K562 (cell line): ENCODE data around the gene PSAT1. TPM values are rescaled to one million over a fixed set of nuclear protein-coding genes. Genes with fewer than 3 reads are reported as not detected.
A peak's percentile ranks its signal among the peaks of the same experiment; 100 is the strongest.

ENCODE experiments used
- CBFA2T2 ChIP-seq: fragments of 450-650 bp; conservative IDR thresholded peaks from 2 replicates; pipeline ENCODE4 v1.6.1; 2017; ENCODE audit warnings: mild to moderate bottlenecking
- CBFB ChIP-seq: sonication (generic); formaldehyde crosslinking; IDR thresholded peaks from 2 replicates; pipeline ENCODE4 v1.4.0; 2020; ENCODE audit warnings: mild to moderate bottlenecking, missing genetic modification reagents
- CHCHD3 ChIP-seq: fragments of 250-450 bp; sonication (Bioruptor Pico); IDR thresholded peaks from 2 replicates; pipeline ENCODE4 v2.1.2; 2022; ENCODE audit warnings: mild to moderate bottlenecking
- ETS2 ChIP-seq: IDR thresholded peaks from 2 replicates; pipeline ENCODE4 v1.6.1; 2016; ENCODE audit warnings: borderline replicate concordance, missing genetic modification characterization, mild to moderate bottlenecking, moderate library complexity, missing compliant biosample characterization; ENCODE audit not compliant: poor library complexity, severe bottlenecking
- ETV1 ChIP-seq: fragments of 450-650 bp; conservative IDR thresholded peaks from 2 replicates; pipeline ENCODE4 v1.6.1; 2016; ENCODE audit warnings: missing genetic modification characterization, control low read depth, low read depth, missing compliant biosample characterization
- GABPA ChIP-seq: fragments of 200-800 bp; sonication (Bioruptor generic); conservative IDR thresholded peaks from 2 replicates; pipeline ENCODE4 v1.6.1; 2016; ENCODE audit warnings: low read depth, missing genetic modification characterization, missing compliant biosample characterization
- GTF2F1 ChIP-seq: IDR thresholded peaks from 2 replicates; pipeline ENCODE4 v1.6.1; 2011; ENCODE audit warnings: low read depth, low read length, improper control_type of control experiment
- HNRNPL ChIP-seq: fragments of 200-400 bp; formaldehyde crosslinking; IDR thresholded peaks from 2 replicates; pipeline ENCODE4 v1.6.1; 2017; ENCODE audit warnings: low read depth, mild to moderate bottlenecking, low read length
- JUNB ChIP-seq: fragments of 450-650 bp; formaldehyde crosslinking; conservative IDR thresholded peaks from 2 replicates; pipeline ENCODE4 v1.4.0; 2020; ENCODE audit warnings: mild to moderate bottlenecking
- KAT8 ChIP-seq: fragments of 450-650 bp; IDR thresholded peaks from 2 replicates; pipeline ENCODE4 v1.6.1; 2016; ENCODE audit warnings: low read depth, mild to moderate bottlenecking
- KDM1A ChIP-seq, 2 experiments: fragments of 450-650 bp; IDR thresholded peaks; 2 replicates each; pipeline ENCODE4 v1.6.1; 2016; ENCODE audit warnings: mild to moderate bottlenecking in 2 of 2
- KLF10 ChIP-seq: fragments of 250-450 bp; sonication (Bioruptor Pico); IDR thresholded peaks from 2 replicates; pipeline ENCODE4 v1.6.1; 2021; ENCODE audit warnings: matching md5 sums
- KLF16 ChIP-seq: IDR thresholded peaks from 2 replicates; pipeline ENCODE4 v1.6.1; 2016; ENCODE audit warnings: antibody characterized with exemption
- NFIC ChIP-seq: fragments of 450-650 bp; IDR thresholded peaks from 2 replicates; pipeline ENCODE4 v1.6.1; 2017; ENCODE audit warnings: mild to moderate bottlenecking, inconsistent platforms
- POLR2AphosphoS2 ChIP-seq: IDR thresholded peaks from 2 replicates; pipeline ENCODE4 v1.6.1; 2012; ENCODE audit warnings: low read length, improper control_type of control experiment
- SIN3A ChIP-seq, 2 experiments: fragments of 150-350 bp in 1 of 2; IDR thresholded peaks; 2 replicates each; pipeline ENCODE4 v1.6.1; 2011 to 2016; ENCODE audit warnings: borderline replicate concordance in 2 of 2, low read depth in 2 of 2, low read length in 2 of 2, mild to moderate bottlenecking in 2 of 2, moderate library complexity in 2 of 2; ENCODE audit not compliant: control insufficient read depth in 1 of 2
- SMAD2 ChIP-seq: fragments of 150-350 bp; IDR thresholded peaks from 2 replicates; pipeline ENCODE4 v1.6.1; 2014; ENCODE audit warnings: low read depth, mild to moderate bottlenecking, low read length
- TARDBP ChIP-seq: fragments of 450-650 bp; IDR thresholded peaks from 2 replicates; pipeline ENCODE4 v1.6.1; 2016
- TCF3 ChIP-seq: sonication (generic); formaldehyde crosslinking; IDR thresholded peaks from 2 replicates; pipeline ENCODE4 v1.4.0; 2020; ENCODE audit warnings: mild to moderate bottlenecking, missing genetic modification reagents
- TEAD4 ChIP-seq, 2 experiments: sonication (generic) in 1 of 2; formaldehyde crosslinking in 1 of 2; IDR thresholded peaks; 2 replicates each; pipeline versions ENCODE4 v1.6.1 to v1.8.0; 2012 to 2022; ENCODE audit warnings: borderline replicate concordance in 1 of 2, inconsistent platforms in 1 of 2, low read length in 1 of 2, mild to moderate bottlenecking in 1 of 2, missing genetic modification reagents in 1 of 2
- ZNF175 ChIP-seq: fragments of 200-800 bp; sonication (Bioruptor generic); IDR thresholded peaks from 2 replicates; pipeline ENCODE4 v1.6.1; 2016; ENCODE audit warnings: low read depth, mild to moderate bottlenecking, missing genetic modification characterization, missing compliant biosample characterization
- ZNF263 ChIP-seq: sonication (generic); formaldehyde crosslinking; IDR thresholded peaks from 2 replicates; pipeline ENCODE4 v1.8.0; 2022; ENCODE audit warnings: mild to moderate bottlenecking, missing genetic modification reagents, borderline replicate concordance
- ZNF696 ChIP-seq: fragments of 250-450 bp; sonication (Bioruptor Pico); conservative IDR thresholded peaks from 2 replicates; pipeline ENCODE4 v1.4.0; 2020; ENCODE audit warnings: mild to moderate bottlenecking, moderate library complexity
- polyA plus RNA-seq, 8 experiments: library from polyadenylated mRNA; depleted of rRNA in 4 of 8; stranded (reverse) in 5 of 8; unstranded in 3 of 8; fragments of >200 nt; fragmentation: Nextera tagmentation in 2 of 8; fragmentation: Illumina TruSeq in 1 of 8; extraction: Ambion mirVana in 2 of 8; extraction: Trizol in 1 of 8; gene quantifications; 2 replicates each; pipeline versions ENCODE4 v1.2.1 to v1.2.3, GENCODE V29; 2011 to 2014; ENCODE audit warnings: inconsistent platforms in 1 of 8, missing spikeins in 1 of 8
- total RNA-seq, 7 experiments: library from RNA; depleted of rRNA in 6 of 7; stranded (reverse); fragments of >200 nt in 6 of 7; fragmentation: Illumina TruSeq in 2 of 7; extraction: Trizol in 2 of 7; gene quantifications; 2 replicates each; pipeline versions ENCODE4 v1.2.1 to v1.2.3, GENCODE V29; 2011 to 2021; ENCODE audit warnings: low replicate concordance in 1 of 7
- TF ChIP-seq, protein P1 (sequence below): fragments of 450-650 bp; formaldehyde crosslinking; IDR thresholded peaks from 2 replicates; pipeline ENCODE4 v1.4.0; 2020; ENCODE audit warnings: mild to moderate bottlenecking, moderate library complexity
- TF ChIP-seq, protein P2 (sequence below): sonication (generic); formaldehyde crosslinking; IDR thresholded peaks from 2 replicates; pipeline ENCODE4 v1.8.0; 2022; ENCODE audit warnings: mild to moderate bottlenecking, missing genetic modification reagents
- TF ChIP-seq, protein P3 (sequence below): fragments of 200-800 bp; sonication (Bioruptor generic); IDR thresholded peaks from 2 replicates; pipeline ENCODE4 v1.6.1; 2017; ENCODE audit warnings: missing genetic modification characterization, missing compliant biosample characterization
- TF ChIP-seq, protein P4 (sequence below): fragments of 450-650 bp; IDR thresholded peaks from 2 replicates; pipeline ENCODE4 v1.6.1; 2017; ENCODE audit warnings: mild to moderate bottlenecking, moderate library complexity

Gene PSAT1
- total and polyA plus RNA-seq, 9 of the 15 experiments (the other 6 are each of a cell fraction or from before 2014, with no cell fraction given), result 29.7 to 151 (median 98.3) TPM

DNA sequence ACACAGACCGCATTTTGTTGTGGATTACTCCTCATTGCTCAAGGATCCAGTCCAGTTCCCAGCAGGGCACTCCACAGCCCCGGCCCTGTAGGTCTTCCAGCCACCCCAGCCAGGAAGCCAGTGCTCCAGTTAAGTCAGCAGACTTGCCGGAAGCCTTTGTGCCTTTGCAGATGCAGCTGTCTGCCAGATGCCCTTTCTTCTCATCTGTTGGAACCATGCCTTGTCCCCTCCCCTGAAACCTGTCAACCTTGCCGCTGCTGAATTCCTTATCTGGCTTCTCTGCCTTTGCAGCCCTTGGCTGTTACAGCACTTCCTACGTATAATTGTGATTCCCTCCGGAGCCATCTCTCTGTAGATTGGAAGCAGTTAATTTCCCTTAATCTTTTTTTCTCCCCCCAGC lies 28.4 kb downstream of the PSAT1 start (continued):
- TF ChIP-seq TARDBP (no peak), KLF16 (peak; percentile 30; the same call in 1 of the 2 replicates), ETS2 (tag) (no peak), ZNF175 (CRISPR knock-in tag) (no peak), NFIC (peak; percentile 83), SIN3A (IDR thresholded peaks at IDR 0.05; ENCODE audit: borderline replicate concordance in 2 of 2, control insufficient read depth in 1 of 2, low read depth in 2 of 2, low read length in 2 of 2) (peak; percentile 51 to 62; a peak in 1 of 4 replicates), CBFA2T2 (peak; percentile 90), CHCHD3 (CRISPR knock-in tag) (no peak), GABPA (tag) (no peak), ZNF263 (CRISPR knock-in tag) (no peak), JUNB (CRISPR knock-in tag) (no peak), TEAD4 (IDR thresholded peaks at IDR 0.05; ENCODE audit: low read length) (peak; percentile 66; the same call in 1 of the 2 replicates), TEAD4 (CRISPR knock-in tag; IDR thresholded peaks at IDR 0.05; ENCODE audit: borderline replicate concordance) (no peak), HNRNPL (no peak), SMAD2 (no peak), TCF3 (peak; percentile 70), CBFB (CRISPR knock-in tag) (no peak), KDM1A (IDR thresholded peaks at IDR 0.05) (0 out of 4 replicates have a peak, but pooled peaks of 1 of the 2 experiments have one; percentile 20), ETV1 (tag) (peak; percentile 41; the same call in 1 of the 2 replicates), POLR2AphosphoS2 (no peak), GTF2F1 (no peak), ZNF696 (CRISPR knock-in tag) (no peak), KAT8 (no peak), KLF10 (CRISPR knock-in tag) (no peak)
- TF ChIP-seq, protein P1, sequence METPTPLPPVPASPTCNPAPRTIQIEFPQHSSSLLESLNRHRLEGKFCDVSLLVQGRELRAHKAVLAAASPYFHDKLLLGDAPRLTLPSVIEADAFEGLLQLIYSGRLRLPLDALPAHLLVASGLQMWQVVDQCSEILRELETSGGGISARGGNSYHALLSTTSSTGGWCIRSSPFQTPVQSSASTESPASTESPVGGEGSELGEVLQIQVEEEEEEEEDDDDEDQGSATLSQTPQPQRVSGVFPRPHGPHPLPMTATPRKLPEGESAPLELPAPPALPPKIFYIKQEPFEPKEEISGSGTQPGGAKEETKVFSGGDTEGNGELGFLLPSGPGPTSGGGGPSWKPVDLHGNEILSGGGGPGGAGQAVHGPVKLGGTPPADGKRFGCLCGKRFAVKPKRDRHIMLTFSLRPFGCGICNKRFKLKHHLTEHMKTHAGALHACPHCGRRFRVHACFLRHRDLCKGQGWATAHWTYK (CRISPR knock-in tag), result no peak
- TF ChIP-seq, protein P2, sequence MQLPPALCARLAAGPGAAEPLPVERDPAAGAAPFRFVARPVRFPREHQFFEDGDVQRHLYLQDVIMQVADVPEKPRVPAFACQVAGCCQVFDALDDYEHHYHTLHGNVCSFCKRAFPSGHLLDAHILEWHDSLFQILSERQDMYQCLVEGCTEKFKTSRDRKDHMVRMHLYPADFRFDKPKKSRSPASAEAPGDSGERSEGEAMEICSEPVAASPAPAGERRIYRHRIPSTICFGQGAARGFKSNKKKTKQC (CRISPR knock-in tag), result no peak
- TF ChIP-seq, protein P3, sequence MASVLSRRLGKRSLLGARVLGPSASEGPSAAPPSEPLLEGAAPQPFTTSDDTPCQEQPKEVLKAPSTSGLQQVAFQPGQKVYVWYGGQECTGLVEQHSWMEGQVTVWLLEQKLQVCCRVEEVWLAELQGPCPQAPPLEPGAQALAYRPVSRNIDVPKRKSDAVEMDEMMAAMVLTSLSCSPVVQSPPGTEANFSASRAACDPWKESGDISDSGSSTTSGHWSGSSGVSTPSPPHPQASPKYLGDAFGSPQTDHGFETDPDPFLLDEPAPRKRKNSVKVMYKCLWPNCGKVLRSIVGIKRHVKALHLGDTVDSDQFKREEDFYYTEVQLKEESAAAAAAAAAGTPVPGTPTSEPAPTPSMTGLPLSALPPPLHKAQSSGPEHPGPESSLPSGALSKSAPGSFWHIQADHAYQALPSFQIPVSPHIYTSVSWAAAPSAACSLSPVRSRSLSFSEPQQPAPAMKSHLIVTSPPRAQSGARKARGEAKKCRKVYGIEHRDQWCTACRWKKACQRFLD, result no peak
- TF ChIP-seq, protein P4, sequence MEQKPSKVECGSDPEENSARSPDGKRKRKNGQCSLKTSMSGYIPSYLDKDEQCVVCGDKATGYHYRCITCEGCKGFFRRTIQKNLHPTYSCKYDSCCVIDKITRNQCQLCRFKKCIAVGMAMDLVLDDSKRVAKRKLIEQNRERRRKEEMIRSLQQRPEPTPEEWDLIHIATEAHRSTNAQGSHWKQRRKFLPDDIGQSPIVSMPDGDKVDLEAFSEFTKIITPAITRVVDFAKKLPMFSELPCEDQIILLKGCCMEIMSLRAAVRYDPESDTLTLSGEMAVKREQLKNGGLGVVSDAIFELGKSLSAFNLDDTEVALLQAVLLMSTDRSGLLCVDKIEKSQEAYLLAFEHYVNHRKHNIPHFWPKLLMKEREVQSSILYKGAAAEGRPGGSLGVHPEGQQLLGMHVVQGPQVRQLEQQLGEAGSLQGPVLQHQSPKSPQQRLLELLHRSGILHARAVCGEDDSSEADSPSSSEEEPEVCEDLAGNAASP, result no peak
